ENCODE measurements around the gene WNT3.
"Not testable (repeated sequence)": the region's sequence is repeated elsewhere in the genome, so short reads cannot be mapped to it uniquely, and the experiment has no call there.

The WNT3 gene

GRCh38 chr17:46812624-46813318, 5.7 kb downstream of the WNT3 start:
- no peak for DNase-seq

- no peak for DNase-seq
Measured at GRCh38 chr17:46811978-46812583, 6.4 kb downstream of the WNT3 start.

- DNase-seq: no peak
Measured at GRCh38 chr17:46810837-46811236, 7.7 kb downstream of the WNT3 start.

- no peak for DNase-seq
Measured at GRCh38 chr17:46809110-46809571, 9.4 kb downstream of the WNT3 start.

GRCh38 chr17:46805771-46806170, 12.7 kb downstream of the WNT3 start:
- DNase-seq: no peak

- DNase-seq: no peak
Measured at GRCh38 chr17:46803544-46803943, 14.9 kb downstream of the WNT3 start.

- DNase-seq: no peak
Measured at GRCh38 chr17:46802800-46803199, 15.7 kb downstream of the WNT3 start.

- DNase-seq: no peak
Measured at GRCh38 chr17:46800573-46800972, 17.9 kb downstream of the WNT3 start.

- no peak for DNase-seq
Measured at GRCh38 chr17:46796956-46797530, 21.4 kb downstream of the WNT3 start.

GRCh38 chr17:46796524-46796923, 22.0 kb downstream of the WNT3 start:
- DNase-seq: no peak

GRCh38 chr17:46796084-46796483, 22.4 kb downstream of the WNT3 start:
- DNase-seq: no peak

- DNase-seq: no peak
Measured at GRCh38 chr17:46795379-46795952, 23.0 kb downstream of the WNT3 start.

- DNase-seq: no peak
Measured at GRCh38 chr17:46794318-46794717, 24.2 kb downstream of the WNT3 start.

- DNase-seq: no peak
Measured at GRCh38 chr17:46793541-46793940, 25.0 kb downstream of the WNT3 start.

GRCh38 chr17:46793023-46793422, 25.5 kb downstream of the WNT3 start:
- DNase-seq: not testable (repeated sequence)

- DNase-seq: no peak
Measured at GRCh38 chr17:46792071-46792470, 26.4 kb downstream of the WNT3 start.

- DNase-seq: no peak
Measured at GRCh38 chr17:46791531-46791930, 27.0 kb downstream of the WNT3 start.

- no peak for DNase-seq
Measured at GRCh38 chr17:46790216-46790615, 28.3 kb downstream of the WNT3 start.

GRCh38 chr17:46789610-46790009, 28.9 kb downstream of the WNT3 start:
- DNase-seq: no peak

- DNase-seq: no peak
Measured at GRCh38 chr17:46788796-46789195, 29.7 kb downstream of the WNT3 start.

GRCh38 chr17:46788300-46788699, 30.2 kb downstream of the WNT3 start:
- no peak for DNase-seq

- DNase-seq: no peak
Measured at GRCh38 chr17:46787478-46787877, 31.0 kb downstream of the WNT3 start.

GRCh38 chr17:46785696-46786095, 32.8 kb downstream of the WNT3 start:
- no peak for DNase-seq

GRCh38 chr17:46783031-46783593, 35.4 kb downstream of the WNT3 start:
- DNase-seq: no peak
